A549 (cell line): ENCODE data around the gene RFT1. TPM values are rescaled to one million over a fixed set of nuclear protein-coding genes. Genes with fewer than 3 reads are reported as not detected.

Experiments
- ATAC-seq, 2 experiments: fragments of 200-7000 bp in 1 of 2; fragments of >200 bp in 1 of 2; cut with Nextera tagmentation in 1 of 2; cut with Tn5 transposase in 1 of 2; 3 replicates each; pipeline versions ENCODE4 v1.8.0 to v1.9.1; 2018 to 2020; ENCODE audit warnings: mild to moderate bottlenecking in 1 of 2, moderate library complexity in 1 of 2
- CTCF ChIA-PET: fragments of 300-600 bp; sonication (Branson Sonifier 250); formaldehyde crosslinking; extraction: SDS; loops from one replicate; lab custom pipeline; 2021; ENCODE audit warnings: antibody characterized with exemption, inconsistent platforms; lab: Yijun Ruan, JAX
- POLR2A ChIA-PET: fragments of 350-600 bp; formaldehyde crosslinking; extraction: SDS; loops from one replicate; lab custom pipeline; 2021; ENCODE audit warnings: antibody characterized with exemption, inconsistent platforms; lab: Yijun Ruan, JAX
- DNase-seq, 2 experiments: peaks; one replicate each; pipeline versions ENCODE4 v3.0.0 to v3.0.0-alpha.2; 2011 to 2016; ENCODE audit warnings: low read depth in 1 of 2, low spot score in 1 of 2
- FAIRE-seq: peaks from 2 replicates; lab custom pipeline; 2011; peaks lifted over from hg19 to GRCh38; lab: Jason Lieb, UNC
- H3K27ac ChIP-seq, 2 experiments: fragments of >200 bp; sonication (Bioruptor Twin); formaldehyde crosslinking; 3 replicates each; pipeline ENCODE4 v1.5.1; 2016 to 2017
- H3K4me1 ChIP-seq: fragments of >200 bp; sonication (Bioruptor Twin); formaldehyde crosslinking; 3 replicates; pipeline ENCODE4 v1.6.1; 2016
- H3K4me2 ChIP-seq: fragments of >200 bp; sonication (Bioruptor Twin); formaldehyde crosslinking; 3 replicates; pipeline ENCODE4 v1.6.1; 2016
- H3K4me3 ChIP-seq: fragments of >200 bp; sonication (Bioruptor Twin); formaldehyde crosslinking; 3 replicates; pipeline ENCODE4 v1.5.1; 2016
- H3K9me3 ChIP-seq: fragments of >200 bp; sonication (Bioruptor Twin); formaldehyde crosslinking; 3 replicates; pipeline ENCODE4 v1.6.1; 2016
- BCL3 ChIP-seq: fragments of >200 bp; sonication (Bioruptor Twin); formaldehyde crosslinking; IDR thresholded peaks from 3 replicates; pipeline ENCODE4 v1.6.1; 2016
- BHLHE40 ChIP-seq: IDR thresholded peaks from 2 replicates; pipeline ENCODE4 v1.6.1; 2012; ENCODE audit warnings: low read depth, low read length, inconsistent platforms
- CEBPB ChIP-seq, 2 experiments: fragments of >200 bp in 1 of 2; sonication (Bioruptor Twin) in 1 of 2; formaldehyde crosslinking in 1 of 2; IDR thresholded peaks; 2 replicates each; pipeline ENCODE4 v1.6.1; 2012 to 2016
- CHD4 ChIP-seq: fragments of 200-600 bp; sonication (generic); IDR thresholded peaks from 2 replicates; pipeline ENCODE4 v1.6.1; 2016; ENCODE audit warnings: antibody characterized with exemption, mild to moderate bottlenecking, borderline replicate concordance
- E2F6 ChIP-seq: IDR thresholded peaks from 2 replicates; pipeline ENCODE4 v1.6.1; 2012; ENCODE audit warnings: low read depth, borderline replicate concordance
- EP300 ChIP-seq, 2 experiments: fragments of >200 bp; sonication (Bioruptor Twin); formaldehyde crosslinking; IDR thresholded peaks; 2 replicates in 1 of 2; 3 replicates in 1 of 2; pipeline ENCODE4 v1.6.1; 2016 to 2017
- FOSB ChIP-seq: fragments of 250-450 bp; sonication (Bioruptor Pico); IDR thresholded peaks from 2 replicates; pipeline ENCODE4 v1.5.0; 2020; ENCODE audit warnings: mild to moderate bottlenecking, moderate library complexity
- GATA3 ChIP-seq: IDR thresholded peaks from 2 replicates; pipeline ENCODE4 v1.6.1; 2012; ENCODE audit warnings: borderline replicate concordance
- HES2 ChIP-seq: fragments of >200 bp; sonication (Bioruptor Twin); formaldehyde crosslinking; IDR thresholded peaks from 2 replicates; pipeline ENCODE4 v1.6.1; 2016
- HEYL ChIP-seq: fragments of 250-450 bp; sonication (Bioruptor Pico); IDR thresholded peaks from 2 replicates; pipeline ENCODE4 v1.8.0; 2021; ENCODE audit warnings: mild to moderate bottlenecking, moderate library complexity
- HOXA7 ChIP-seq: fragments of 250-450 bp; sonication (Bioruptor Pico); IDR thresholded peaks from 2 replicates; pipeline ENCODE4 v1.5.0; 2020; ENCODE audit warnings: mild to moderate bottlenecking, moderate library complexity
- HOXB5 ChIP-seq: fragments of 250-450 bp; sonication (Bioruptor Pico); IDR thresholded peaks from 2 replicates; pipeline ENCODE4 v1.5.0; 2020; ENCODE audit warnings: mild to moderate bottlenecking, moderate library complexity
- JUNB ChIP-seq: fragments of >200 bp; sonication (Bioruptor Twin); formaldehyde crosslinking; IDR thresholded peaks from 2 replicates; pipeline ENCODE4 v1.6.1; 2016
- KDM1A ChIP-seq: fragments of 200-600 bp; sonication (generic); IDR thresholded peaks from 2 replicates; pipeline ENCODE4 v1.6.1; 2016; ENCODE audit warnings: low read depth, mild to moderate bottlenecking
- MAFK ChIP-seq: fragments of 450-650 bp; IDR thresholded peaks from 2 replicates; pipeline ENCODE4 v1.6.1; 2014; ENCODE audit not compliant: partially characterized antibody
- MAZ ChIP-seq: fragments of 150-350 bp; IDR thresholded peaks from 2 replicates; pipeline ENCODE4 v1.6.1; 2014; ENCODE audit warnings: antibody characterized with exemption, low read depth, low read length, borderline replicate concordance
- MYC ChIP-seq: IDR thresholded peaks from 2 replicates; pipeline ENCODE4 v1.6.1; 2012; ENCODE audit warnings: mild to moderate bottlenecking, inconsistent platforms, low read length, improper control_type of control experiment, borderline replicate concordance
- RARB ChIP-seq: fragments of 250-450 bp; sonication (Bioruptor Pico); IDR thresholded peaks from 2 replicates; pipeline ENCODE4 v1.8.0; 2021; ENCODE audit warnings: mild to moderate bottlenecking, moderate library complexity
- RCOR1 ChIP-seq: fragments of 150-350 bp; IDR thresholded peaks from 2 replicates; pipeline ENCODE4 v1.6.1; 2014; ENCODE audit warnings: antibody characterized with exemption, low read length, low read depth
- REST ChIP-seq: fragments of 200-600 bp; sonication (generic); IDR thresholded peaks from 2 replicates; pipeline ENCODE4 v1.6.1; 2016; ENCODE audit warnings: antibody characterized with exemption, mild to moderate bottlenecking, moderate library complexity
- TFCP2L1 ChIP-seq: fragments of 250-450 bp; sonication (Bioruptor Pico); IDR thresholded peaks from 2 replicates; pipeline ENCODE4 v1.5.0; 2021; ENCODE audit warnings: mild to moderate bottlenecking
- TP53 ChIP-seq: fragments of 250-450 bp; sonication (Bioruptor Pico); IDR thresholded peaks from 2 replicates; pipeline ENCODE4 v1.5.0; 2021; ENCODE audit warnings: mild to moderate bottlenecking, moderate library complexity
- ZFP36 ChIP-seq: fragments of 450-650 bp; IDR thresholded peaks from 2 replicates; pipeline ENCODE4 v1.6.1; 2014; ENCODE audit warnings: borderline replicate concordance; ENCODE audit not compliant: partially characterized antibody
- WGBS: methylation state at CpG from one replicate; pipeline ENCODE4 v1.1.6; 2017; ENCODE audit errors: missing lambda C conversion rate; 5-methylcytosine and 5-hydroxymethylcytosine counted together
- polyA plus RNA-seq, 4 experiments: library from polyadenylated mRNA; depleted of rRNA in 3 of 4; stranded (reverse); fragments of >200 nt; fragmentation: RNase III in 1 of 4; extraction: RNeasy Plus Mini Kit Qiagen cat#74134 plus additional on column Dnase treatment in 1 of 4; gene quantifications; 2 replicates in 3 of 4; 3 replicates in 1 of 4; pipeline ENCODE4 v1.2.3, GENCODE V29; 2011 to 2017
- TF ChIP-seq, protein P1 (sequence below): fragments of 450-650 bp; IDR thresholded peaks from 2 replicates; pipeline ENCODE4 v1.6.1; 2014; ENCODE audit warnings: antibody characterized with exemption

Gene RFT1
- polyA plus RNA-seq, 2 of the 4 experiments (the other 2 are of a cell fraction) = 15.6 to 33.6 TPM

- TF ChIP-seq MAFK (no peak), MAZ (no peak), CEBPB (IDR thresholded peaks at IDR 0.05) (no peak), FOSB (CRISPR knock-in tag) (no peak), KDM1A (no peak), RARB (CRISPR knock-in tag) (no peak), HES2 (no peak), EP300 (IDR thresholded peaks at IDR 0.05) (no peak), MYC (no peak), HEYL (CRISPR knock-in tag) (no peak), E2F6 (no peak), HOXA7 (CRISPR knock-in tag) (no peak), RCOR1 (no peak)
- TF ChIP-seq, protein P1, sequence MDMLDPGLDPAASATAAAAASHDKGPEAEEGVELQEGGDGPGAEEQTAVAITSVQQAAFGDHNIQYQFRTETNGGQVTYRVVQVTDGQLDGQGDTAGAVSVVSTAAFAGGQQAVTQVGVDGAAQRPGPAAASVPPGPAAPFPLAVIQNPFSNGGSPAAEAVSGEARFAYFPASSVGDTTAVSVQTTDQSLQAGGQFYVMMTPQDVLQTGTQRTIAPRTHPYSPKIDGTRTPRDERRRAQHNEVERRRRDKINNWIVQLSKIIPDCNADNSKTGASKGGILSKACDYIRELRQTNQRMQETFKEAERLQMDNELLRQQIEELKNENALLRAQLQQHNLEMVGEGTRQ = no peak
- no peak overlapping the region for H3K4me2 ChIP-seq
- no peak overlapping the region for H3K4me3 ChIP-seq
- no peak overlapping the region for H3K27ac ChIP-seq
- FAIRE-seq (no peak), ATAC-seq (no peak), DNase-seq (no peak)
- ChIA-PET POLR2A (no interaction called here), CTCF (interaction anchor here (4.5 kb wide), 1 partner anchor 20 kb away, joined by 15 read pairs; no protein-coding TSS in a partner anchor)
- peaks cover 28% of the 10 kb centered on the region for H3K4me1 ChIP-seq
- no peaks in the 10 kb centered on the region for H3K9me3 ChIP-seq
- 67% methylated on average over 3 of the region's 4 CpGs for WGBS
Measured at GRCh38 chr3:53154881-53155285, 24.6 kb upstream of the RFT1 start.

GRCh38 chr3:53153980-53154379 lies 23.7 kb upstream of the RFT1 start:
- DNase-seq = no peak
- 57% methylated on average over 4 of the region's 6 CpGs for WGBS
- peaks cover 27% of the 10 kb centered on the region for H3K4me1 ChIP-seq
- no peak for FAIRE-seq
- ChIA-PET CTCF (interaction anchor here (1.3 to 4.5 kb wide), 2 partner anchors 19 to 43 kb away, joined by 3 to 15 read pairs; no protein-coding TSS in a partner anchor), POLR2A (no interaction called here)
- TF ChIP-seq BCL3 = no peak
- TF ChIP-seq REST = no peak
- TF ChIP-seq TFCP2L1 = no peak
- TF ChIP-seq HOXB5 (CRISPR knock-in tag) = no peak
- TF ChIP-seq CHD4 = no peak
- TF ChIP-seq RCOR1 = no peak
- no peak for TF ChIP-seq TP53 (CRISPR knock-in tag)
- TF ChIP-seq GATA3 = no peak
- no peak for TF ChIP-seq JUNB
- no peak for TF ChIP-seq BHLHE40
- TF ChIP-seq ZFP36 = no peak
- no peaks in the 10 kb centered on the region for H3K9me3 ChIP-seq
- H3K4me3 ChIP-seq = no peak overlapping the region
- no peak overlapping the region for H3K4me2 ChIP-seq
- ATAC-seq = no peak
- no peak overlapping the region; a peak in 1 of 6 replicates for H3K27ac ChIP-seq
